Kidney (tissue), 14 donors: Measurements from ENCODE around the gene AOX1. TPM values are rescaled to one million over a fixed set of nuclear protein-coding genes. Genes with fewer than 3 reads are reported as not detected.

Experiments used
- DNase-seq, 5 donors: peaks; one replicate each; pipeline ENCODE4 v3.0.0-alpha.2; 2013 to 2020
- FAIRE-seq: peaks from 2 replicates; lab custom pipeline; 2012; peaks lifted over from hg19 to GRCh38; lab: Jason Lieb, UNC
- H3K27ac ChIP-seq, 2 donors: one replicate each; pipeline ENCODE4 v1.7.0; 2013; ENCODE audit warnings: low read depth in 2 of 2, low read length in 2 of 2, inconsistent platforms in 1 of 2
- H3K27me3 ChIP-seq: one replicate; pipeline ENCODE4 v1.7.1; 2013; ENCODE audit warnings: low read length, inconsistent platforms; ENCODE audit not compliant: control insufficient read depth, insufficient read depth
- H3K36me3 ChIP-seq, 3 donors: one replicate each; pipeline versions ENCODE4 v1.7.0 to v1.7.1; 2013; ENCODE audit warnings: low read length in 3 of 3, control low read depth in 1 of 3, inconsistent platforms in 1 of 3; ENCODE audit not compliant: insufficient read depth in 3 of 3, control insufficient read depth in 2 of 3
- H3K4me1 ChIP-seq, 3 donors: one replicate each; pipeline versions ENCODE4 v1.7.0 to v1.7.1; 2013; ENCODE audit warnings: low read length in 3 of 3, inconsistent platforms in 1 of 3, low read depth in 1 of 3; ENCODE audit not compliant: control insufficient read depth in 2 of 3, insufficient read depth in 2 of 3
- H3K4me3 ChIP-seq, 3 donors: one replicate each; pipeline versions ENCODE4 v1.7.0 to v1.8.1; 2013; ENCODE audit warnings: low read length in 3 of 3, control low read depth in 1 of 3, inconsistent platforms in 1 of 3
- H3K9ac ChIP-seq, 3 donors: one replicate each; pipeline versions ENCODE4 v1.7.0 to v1.7.1; 2013; ENCODE audit warnings: low read length in 3 of 3, control low read depth in 1 of 3, inconsistent platforms in 1 of 3
- H3K9me3 ChIP-seq, 3 donors: one replicate each; pipeline versions ENCODE4 v1.7.0 to v1.7.1; 2013; ENCODE audit warnings: low read length in 3 of 3, control low read depth in 1 of 3, inconsistent platforms in 1 of 3; ENCODE audit not compliant: control insufficient read depth in 2 of 3, insufficient read depth in 1 of 3
- CTCF ChIP-seq: IDR thresholded peaks from 3 replicates; pipeline ENCODE4 v1.5.1; 2012; ENCODE audit warnings: mild to moderate bottlenecking, moderate library complexity, borderline replicate concordance; ENCODE audit not compliant: insufficient read depth; ENCODE audit errors: extremely low read depth
- intact Hi-C: fragments of 100-400 bp; cut with DNase I; formaldehyde crosslinking; loops from one replicate; pipeline ENCODE4 v1.11.1; 2022
- polyA plus RNA-seq: library from polyadenylated mRNA; stranded (reverse); fragments of 350-450 nt; fragmentation: Illumina TruSeq; extraction: RNeasy Lipid Tissue Mini Kit (QIAGEN cat#74804); gene quantifications from one replicate; pipeline ENCODE4 v1.2.3, GENCODE V29; 2014; ENCODE audit warnings: low read depth, low replicate concordance; ENCODE audit not compliant: insufficient read depth
- total RNA-seq: library from RNA; stranded (reverse); fragmentation: NEBNext Ultra II Directional; extraction: Animal tissue kit (Norgen Biotek cat#: 25700); gene quantifications from one replicate; pipeline ENCODE4 v1.2.1, GENCODE V29; 2021
- donor health status: control.
- donor health status: control.
- donor health status: control.
- donor health status: control.
- donor health status: control.
- donor health status: DM: yes; HTN: yes; CAD: no.
- donor health status: Normal renal cell carcinoma (clear cell type).

Gene AOX1
- total and polyA plus RNA-seq, 2 donors from 2014 or later: 38.6 to 43.7 TPM

GRCh38 chr2:200619279-200619678 lies 33.5 kb downstream of the AOX1 start:
- H3K9ac ChIP-seq: no peak overlapping the region
- FAIRE-seq: no peak
- no peak for DNase-seq
- no peaks in the 10 kb centered on the region for H3K9me3 ChIP-seq
- H3K27me3 ChIP-seq: no peaks in the 10 kb centered on the region
- H3K36me3 ChIP-seq: peaks cover 0 to 10% (median 0%) of the 10 kb centered on the region in 3 donors
- peaks cover 0 to 15% (median 2%) of the 10 kb centered on the region in 3 donors for H3K4me1 ChIP-seq
- no peak for TF ChIP-seq CTCF
- no peak overlapping the region for H3K27ac ChIP-seq
- no peak overlapping the region for H3K4me3 ChIP-seq
- intact Hi-C loops: no loop called here

- intact Hi-C loops: no loop called here
- Histone ChIP-seq H3K27ac (no peak overlapping the region), H3K27me3 (no peaks in the 10 kb centered on the region), H3K9ac (no peak overlapping the region), H3K4me3 (no peak overlapping the region), H3K4me1 (peaks cover 0 to 6% (median 2%) of the 10 kb centered on the region in 3 donors), H3K9me3 (no peaks in the 10 kb centered on the region), H3K36me3 (peaks cover 0 to 10% (median 0%) of the 10 kb centered on the region in 3 donors)
- FAIRE-seq (no peak), DNase-seq (no peak)
- no peak for TF ChIP-seq CTCF
Observed at GRCh38 chr2:200620606-200621390, 35.0 kb downstream of the AOX1 start.

- Histone ChIP-seq H3K36me3 (peaks cover 0 to 10% (median 0%) of the 10 kb centered on the region in 3 donors), H3K4me3 (no peak overlapping the region), H3K9me3 (no peaks in the 10 kb centered on the region), H3K9ac (no peak overlapping the region), H3K27ac (no peak overlapping the region), H3K4me1 (peaks cover 0 to 2% (median 0%) of the 10 kb centered on the region in 3 donors), H3K27me3 (no peaks in the 10 kb centered on the region)
- DNase-seq: no peak
- TF ChIP-seq CTCF: no peak
- FAIRE-seq: no peak
- intact Hi-C loops: no loop called here
Observed at GRCh38 chr2:200622106-200622505, 36.3 kb downstream of the AOX1 start.
